HepG2 (cell line): ENCODE results near the gene NAB2. TPM values are rescaled to one million over a fixed set of nuclear protein-coding genes. Genes with fewer than 3 reads are reported as not detected.
A peak's percentile ranks its signal among the peaks of the same experiment; 100 is the strongest.

ENCODE experiments used
- ATF1 ChIP-seq: IDR thresholded peaks from 2 replicates; pipeline ENCODE4 v1.6.1; 2016; ENCODE audit warnings: mild to moderate bottlenecking, control low read depth
- ATF4 ChIP-seq, 2 experiments: fragments of 450-650 bp in 1 of 2; sonication (generic) in 1 of 2; formaldehyde crosslinking; IDR thresholded peaks; 2 replicates each; pipeline versions ENCODE4 v1.5.0 to v1.8.0; 2020 to 2022; ENCODE audit warnings: mild to moderate bottlenecking in 1 of 2, missing genetic modification reagents in 1 of 2
- CBX2 ChIP-seq, 2 experiments: fragments of 200-600 bp in 1 of 2; sonication (generic); formaldehyde crosslinking in 1 of 2; IDR thresholded peaks; 2 replicates each; pipeline versions ENCODE4 v1.7.0 to v1.8.1; 2018 to 2022; ENCODE audit warnings: low read depth in 2 of 2, low read length in 1 of 2, mild to moderate bottlenecking in 1 of 2, missing genetic modification reagents in 1 of 2
- FOXA3 ChIP-seq: IDR thresholded peaks from 2 replicates; pipeline ENCODE4 v1.6.1; 2016; ENCODE audit warnings: missing genetic modification reagents, missing compliant biosample characterization
- GATAD2A ChIP-seq: IDR thresholded peaks from 2 replicates; pipeline ENCODE4 v1.6.1; 2016
- GLMP ChIP-seq: sonication (generic); formaldehyde crosslinking; IDR thresholded peaks from 2 replicates; pipeline ENCODE4 v1.9.0; 2021; ENCODE audit warnings: missing genetic modification reagents, mild to moderate bottlenecking, borderline replicate concordance
- IRX3 ChIP-seq: sonication (generic); formaldehyde crosslinking; IDR thresholded peaks from 2 replicates; pipeline ENCODE4 v1.8.1; 2023; ENCODE audit warnings: mild to moderate bottlenecking, low read depth, missing genetic modification reagents, borderline replicate concordance
- JARID2 ChIP-seq: sonication (generic); formaldehyde crosslinking; IDR thresholded peaks from 2 replicates; pipeline ENCODE4 v1.8.1; 2023; ENCODE audit warnings: missing genetic modification reagents, inconsistent platforms; ENCODE audit not compliant: insufficient replicate concordance
- KDM3A ChIP-seq: IDR thresholded peaks from 2 replicates; pipeline ENCODE4 v1.6.1; 2018; ENCODE audit warnings: low read depth, missing compliant biosample characterization
- KLF16 ChIP-seq, 2 experiments: sonication (generic) in 1 of 2; formaldehyde crosslinking in 1 of 2; IDR thresholded peaks; 2 replicates each; pipeline versions ENCODE4 v1.6.1 to v1.8.0; 2016 to 2023; ENCODE audit warnings: missing genetic modification reagents in 2 of 2, missing compliant biosample characterization in 1 of 2
- KMT2B ChIP-seq: IDR thresholded peaks from 2 replicates; pipeline ENCODE4 v1.6.1; 2016; ENCODE audit warnings: missing genetic modification reagents, missing compliant biosample characterization
- NPAS2 ChIP-seq: sonication (generic); formaldehyde crosslinking; IDR thresholded peaks from 2 replicates; pipeline ENCODE4 v1.8.0; 2022; ENCODE audit warnings: mild to moderate bottlenecking, missing genetic modification reagents, borderline replicate concordance
- ONECUT2 ChIP-seq: sonication (generic); formaldehyde crosslinking; IDR thresholded peaks from 2 replicates; pipeline ENCODE4 v1.4.0; 2020; ENCODE audit warnings: missing genetic modification reagents
- PCBP2 ChIP-seq: fragments of 200-400 bp; formaldehyde crosslinking; optimal IDR thresholded peaks from 2 replicates; pipeline ENCODE3; 2018; ENCODE audit warnings: low read length, low read depth; ENCODE audit not compliant: poor library complexity, severe bottlenecking
- SP5 ChIP-seq: IDR thresholded peaks from 2 replicates; pipeline ENCODE4 v1.6.1; 2016; ENCODE audit warnings: low read depth, borderline replicate concordance
- TARDBP ChIP-seq: sonication (generic); formaldehyde crosslinking; IDR thresholded peaks from 2 replicates; pipeline ENCODE4 v1.8.0; 2022; ENCODE audit warnings: mild to moderate bottlenecking, missing genetic modification reagents
- TBX3 ChIP-seq: fragments of 450-650 bp; IDR thresholded peaks from 2 replicates; pipeline ENCODE4 v1.6.1; 2017; ENCODE audit warnings: antibody characterized with exemption, mild to moderate bottlenecking, inconsistent platforms, borderline replicate concordance
- ZNF263 ChIP-seq: sonication (generic); formaldehyde crosslinking; IDR thresholded peaks from 2 replicates; pipeline ENCODE4 v1.4.0; 2020; ENCODE audit warnings: missing genetic modification reagents
- ZNF274 ChIP-seq: sonication (generic); formaldehyde crosslinking; IDR thresholded peaks from 2 replicates; pipeline ENCODE4 v1.5.1; 2020; ENCODE audit warnings: mild to moderate bottlenecking, missing genetic modification reagents
- ZNF563 ChIP-seq: sonication (generic); formaldehyde crosslinking; IDR thresholded peaks from 2 replicates; pipeline ENCODE4 v1.8.0; 2022; ENCODE audit warnings: mild to moderate bottlenecking, moderate library complexity, missing genetic modification reagents
- ZNF567 ChIP-seq: sonication (generic); formaldehyde crosslinking; IDR thresholded peaks from 2 replicates; pipeline ENCODE4 v1.8.1; 2023; ENCODE audit warnings: mild to moderate bottlenecking, missing genetic modification reagents, borderline replicate concordance
- polyA plus RNA-seq, 8 experiments: library from polyadenylated mRNA; depleted of rRNA in 3 of 8; stranded (reverse) in 7 of 8; unstranded in 1 of 8; fragments of >200 nt; fragmentation: Illumina TruSeq in 4 of 8; extraction: Trizol in 4 of 8; gene quantifications; 2 replicates each; pipeline versions ENCODE4 v1.2.1 to v1.2.3, GENCODE V29; 2011 to 2016; ENCODE audit warnings: low read depth in 4 of 8, missing spikeins in 1 of 8, mixed read lengths in 1 of 8; ENCODE audit not compliant: insufficient read depth in 1 of 8
- total RNA-seq, 5 experiments: library from RNA; depleted of rRNA; stranded (reverse); fragments of >200 nt; fragmentation: Illumina TruSeq; extraction: Trizol; gene quantifications; 2 replicates each; pipeline ENCODE4 v1.2.3, GENCODE V29; 2016; ENCODE audit warnings: low read depth in 1 of 5
- TF ChIP-seq, protein P1 (sequence below): sonication (generic); formaldehyde crosslinking; IDR thresholded peaks from 2 replicates; pipeline ENCODE4 v1.5.1; 2020; ENCODE audit warnings: missing genetic modification reagents, mild to moderate bottlenecking, borderline replicate concordance
- TF ChIP-seq, protein P2 (sequence below): sonication (generic); formaldehyde crosslinking; IDR thresholded peaks from 2 replicates; pipeline ENCODE4 v1.4.0; 2020; ENCODE audit warnings: missing genetic modification reagents, borderline replicate concordance
- TF ChIP-seq, protein P3 (sequence below): sonication (generic); formaldehyde crosslinking; IDR thresholded peaks from 2 replicates; pipeline ENCODE4 v1.5.0; 2020; ENCODE audit warnings: missing genetic modification reagents

Gene NAB2
- total and polyA plus RNA-seq, 2 of the 13 experiments (the other 11 are each of a cell fraction or from before 2014, with no cell fraction given), result 11.7 to 12.9 TPM

DNA sequence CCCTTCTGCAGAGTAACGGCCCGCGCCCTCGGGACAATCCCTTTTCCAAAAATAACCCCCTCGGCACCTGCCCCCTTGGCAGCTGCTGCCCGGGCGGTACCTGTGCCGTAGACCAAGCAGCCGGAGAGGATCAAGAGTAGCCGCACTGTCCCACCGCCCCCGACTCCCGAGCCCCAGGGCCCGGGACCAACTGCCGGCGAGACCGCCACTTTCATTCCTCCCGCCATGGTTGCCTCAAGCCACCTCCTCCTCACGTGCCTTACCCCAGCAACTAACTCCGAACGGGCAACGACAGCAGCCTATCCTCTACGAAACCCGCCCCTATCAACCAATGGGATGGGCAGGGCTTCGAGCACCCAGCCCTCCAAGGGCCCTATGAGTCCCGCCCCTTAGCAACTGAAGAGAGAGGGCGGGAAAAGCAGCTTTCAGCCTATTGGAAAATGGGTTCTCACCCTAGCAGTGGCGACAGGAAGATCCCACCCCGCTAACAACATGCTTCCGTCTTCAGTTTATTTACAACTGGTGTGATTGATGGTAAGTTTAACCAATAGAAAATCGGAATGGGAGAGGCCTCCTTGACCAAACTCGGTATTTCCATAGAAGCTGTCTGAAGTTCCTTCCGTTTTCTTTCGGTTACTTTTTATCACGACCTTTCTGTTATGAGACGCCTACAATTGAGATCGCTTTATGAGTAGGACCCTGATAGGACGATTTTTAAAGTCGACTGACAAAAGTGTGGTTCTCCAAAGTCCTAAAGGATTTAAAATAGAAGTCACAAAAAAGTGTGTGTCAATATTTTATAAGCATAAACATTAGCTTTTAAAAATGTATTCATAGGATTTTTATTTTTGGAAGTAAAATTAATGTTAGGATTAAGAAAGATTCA lies 10.2 kb upstream of the NAB2 start, which contains the start of gene NEMP1 (continued):
- TF ChIP-seq ZNF274 (CRISPR knock-in tag), result no peak
- TF ChIP-seq, protein P1, sequence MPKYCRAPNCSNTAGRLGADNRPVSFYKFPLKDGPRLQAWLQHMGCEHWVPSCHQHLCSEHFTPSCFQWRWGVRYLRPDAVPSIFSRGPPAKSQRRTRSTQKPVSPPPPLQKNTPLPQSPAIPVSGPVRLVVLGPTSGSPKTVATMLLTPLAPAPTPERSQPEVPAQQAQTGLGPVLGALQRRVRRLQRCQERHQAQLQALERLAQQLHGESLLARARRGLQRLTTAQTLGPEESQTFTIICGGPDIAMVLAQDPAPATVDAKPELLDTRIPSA (CRISPR knock-in tag), result no peak
- TF ChIP-seq SP5 (CRISPR knock-in tag), result peak; percentile 70; the same call in 1 of the 2 replicates
- TF ChIP-seq ZNF263, result no peak
- TF ChIP-seq GLMP (CRISPR knock-in tag), result no peak
- peak in 1 of 2 experiments; percentile 21; a peak in 1 of 4 replicates for TF ChIP-seq ATF4 (CRISPR knock-in tag; IDR thresholded peaks at IDR 0.05)
- TF ChIP-seq KMT2B (CRISPR knock-in tag), result peak; percentile 60; the same call in 1 of the 2 replicates
- TF ChIP-seq ATF1 (CRISPR knock-in tag), result peak; percentile 72
- TF ChIP-seq, protein P2, sequence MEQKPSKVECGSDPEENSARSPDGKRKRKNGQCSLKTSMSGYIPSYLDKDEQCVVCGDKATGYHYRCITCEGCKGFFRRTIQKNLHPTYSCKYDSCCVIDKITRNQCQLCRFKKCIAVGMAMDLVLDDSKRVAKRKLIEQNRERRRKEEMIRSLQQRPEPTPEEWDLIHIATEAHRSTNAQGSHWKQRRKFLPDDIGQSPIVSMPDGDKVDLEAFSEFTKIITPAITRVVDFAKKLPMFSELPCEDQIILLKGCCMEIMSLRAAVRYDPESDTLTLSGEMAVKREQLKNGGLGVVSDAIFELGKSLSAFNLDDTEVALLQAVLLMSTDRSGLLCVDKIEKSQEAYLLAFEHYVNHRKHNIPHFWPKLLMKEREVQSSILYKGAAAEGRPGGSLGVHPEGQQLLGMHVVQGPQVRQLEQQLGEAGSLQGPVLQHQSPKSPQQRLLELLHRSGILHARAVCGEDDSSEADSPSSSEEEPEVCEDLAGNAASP (CRISPR knock-in tag), result 0 out of 2 replicates have a peak, but pooled peaks have one; percentile 46
- no peak for TF ChIP-seq KDM3A (CRISPR knock-in tag)
- no peak for TF ChIP-seq ZNF567
- TF ChIP-seq ZNF563, result no peak
- TF ChIP-seq IRX3, result no peak
- peak in 1 of 2 experiments; percentile 44; a peak in 1 of 4 replicates for TF ChIP-seq KLF16 (CRISPR knock-in tag; IDR thresholded peaks at IDR 0.05)
- TF ChIP-seq NPAS2 (CRISPR knock-in tag), result no peak
- TF ChIP-seq, protein P3, sequence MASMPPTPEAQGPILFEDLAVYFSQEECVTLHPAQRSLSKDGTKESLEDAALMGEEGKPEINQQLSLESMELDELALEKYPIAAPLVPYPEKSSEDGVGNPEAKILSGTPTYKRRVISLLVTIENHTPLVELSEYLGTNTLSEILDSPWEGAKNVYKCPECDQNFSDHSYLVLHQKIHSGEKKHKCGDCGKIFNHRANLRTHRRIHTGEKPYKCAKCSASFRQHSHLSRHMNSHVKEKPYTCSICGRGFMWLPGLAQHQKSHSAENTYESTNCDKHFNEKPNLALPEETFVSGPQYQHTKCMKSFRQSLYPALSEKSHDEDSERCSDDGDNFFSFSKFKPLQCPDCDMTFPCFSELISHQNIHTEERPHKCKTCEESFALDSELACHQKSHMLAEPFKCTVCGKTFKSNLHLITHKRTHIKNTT (CRISPR knock-in tag), result no peak
- TF ChIP-seq FOXA3 (CRISPR knock-in tag), result peak; percentile 89
- TF ChIP-seq TBX3, result peak; percentile 53; the same call in 1 of the 2 replicates
- no peak for TF ChIP-seq JARID2 (CRISPR knock-in tag)
- TF ChIP-seq ONECUT2 (CRISPR knock-in tag), result no peak
- TF ChIP-seq PCBP2, result no peak
- no peak for TF ChIP-seq CBX2 (IDR thresholded peaks at IDR 0.05; ENCODE audit: low read depth, low read length)
- TF ChIP-seq CBX2 (CRISPR knock-in tag; IDR thresholded peaks at IDR 0.05; ENCODE audit: low read depth), result no peak
- no peak for TF ChIP-seq GATAD2A (CRISPR knock-in tag)
- no peak for TF ChIP-seq TARDBP (CRISPR knock-in tag)
